HEK293 (cell line): Measurements from ENCODE around the gene ZNF20.
A peak's percentile ranks its signal among the peaks of the same experiment; 100 is the strongest.

Experiments
- EGR2 ChIP-seq: fragments of 450-650 bp; formaldehyde crosslinking; IDR thresholded peaks from 2 replicates; pipeline ENCODE4 v1.5.1; 2016; ENCODE audit warnings: low read depth, missing biosample characterization, missing genetic modification characterization
- HIC1 ChIP-seq: fragments of 450-650 bp; formaldehyde crosslinking; IDR thresholded peaks from 2 replicates; pipeline ENCODE4 v1.5.1; 2016; ENCODE audit warnings: missing biosample characterization, missing genetic modification characterization
- MEIS1 ChIP-seq: sonication (generic); formaldehyde crosslinking; IDR thresholded peaks from 2 replicates; pipeline ENCODE4 v1.8.1; 2022; ENCODE audit warnings: missing genetic modification reagents, mild to moderate bottlenecking, borderline replicate concordance
- OVOL3 ChIP-seq: fragments of 450-650 bp; formaldehyde crosslinking; IDR thresholded peaks from 2 replicates; pipeline ENCODE4 v1.5.1; 2016; ENCODE audit warnings: missing biosample characterization, missing genetic modification characterization
- PBX3 ChIP-seq: sonication (generic); formaldehyde crosslinking; IDR thresholded peaks from 2 replicates; pipeline ENCODE4 v1.8.1; 2022; ENCODE audit warnings: mild to moderate bottlenecking, moderate library complexity, missing genetic modification reagents
- SP2 ChIP-seq: fragments of 450-650 bp; formaldehyde crosslinking; IDR thresholded peaks from 2 replicates; pipeline ENCODE4 v1.5.1; 2016; ENCODE audit warnings: missing biosample characterization, missing genetic modification characterization
- SP7 ChIP-seq: fragments of 450-650 bp; formaldehyde crosslinking; IDR thresholded peaks from 2 replicates; pipeline ENCODE4 v1.5.1; 2016; ENCODE audit warnings: missing biosample characterization, missing genetic modification characterization
- YY1 ChIP-seq: fragments of 450-650 bp; formaldehyde crosslinking; IDR thresholded peaks from 2 replicates; pipeline ENCODE4 v1.5.1; 2018; ENCODE audit warnings: missing biosample characterization, missing genetic modification characterization
- ZBTB7A ChIP-seq: fragments of 450-650 bp; formaldehyde crosslinking; IDR thresholded peaks from 2 replicates; pipeline ENCODE4 v1.5.1; 2016; ENCODE audit warnings: low read depth, missing biosample characterization, missing genetic modification characterization
- ZFHX2 ChIP-seq: fragments of 450-650 bp; formaldehyde crosslinking; conservative IDR thresholded peaks from 2 replicates; pipeline ENCODE4 v1.5.1; 2016; ENCODE audit warnings: missing biosample characterization, missing genetic modification characterization
- ZNF132 ChIP-seq: fragments of 450-650 bp; formaldehyde crosslinking; IDR thresholded peaks from 2 replicates; pipeline ENCODE4 v1.5.1; 2017; ENCODE audit warnings: missing biosample characterization, missing genetic modification characterization, borderline replicate concordance
- ZNF133 ChIP-seq: fragments of 450-650 bp; formaldehyde crosslinking; IDR thresholded peaks from 2 replicates; pipeline ENCODE4 v1.5.1; 2016; ENCODE audit warnings: missing biosample characterization, missing genetic modification characterization
- ZNF19 ChIP-seq: fragments of 450-650 bp; formaldehyde crosslinking; IDR thresholded peaks from 2 replicates; pipeline ENCODE4; 2016; ENCODE audit warnings: missing biosample characterization, missing genetic modification characterization, low read depth
- ZNF221 ChIP-seq: fragments of 450-650 bp; formaldehyde crosslinking; IDR thresholded peaks from 2 replicates; pipeline ENCODE4 v1.5.1; 2017; ENCODE audit warnings: missing biosample characterization, missing genetic modification characterization, borderline replicate concordance
- ZNF223 ChIP-seq: fragments of 450-650 bp; formaldehyde crosslinking; IDR thresholded peaks from 2 replicates; pipeline ENCODE4 v1.5.1; 2016; ENCODE audit warnings: missing biosample characterization, missing genetic modification characterization
- ZNF248 ChIP-seq: fragments of 450-650 bp; formaldehyde crosslinking; IDR thresholded peaks from 2 replicates; pipeline ENCODE4 v1.5.1; 2017; ENCODE audit warnings: missing biosample characterization, missing genetic modification characterization
- ZNF391 ChIP-seq: fragments of 450-650 bp; formaldehyde crosslinking; IDR thresholded peaks from 2 replicates; pipeline ENCODE4 v1.5.1; 2016; ENCODE audit warnings: low read depth, missing biosample characterization, missing genetic modification characterization, borderline replicate concordance
- ZNF518A ChIP-seq: fragments of 450-650 bp; formaldehyde crosslinking; conservative IDR thresholded peaks from 2 replicates; pipeline ENCODE4 v1.5.1; 2016; ENCODE audit warnings: low read depth, missing biosample characterization, missing genetic modification characterization
- ZNF544 ChIP-seq: fragments of 450-650 bp; formaldehyde crosslinking; IDR thresholded peaks from 2 replicates; pipeline ENCODE4 v1.5.0; 2017; ENCODE audit warnings: missing biosample characterization, missing genetic modification characterization
- ZNF549 ChIP-seq: fragments of 450-650 bp; IDR thresholded peaks from 2 replicates; pipeline ENCODE4 v1.5.1; 2018; ENCODE audit warnings: missing biosample characterization, missing genetic modification characterization, mild to moderate bottlenecking, inconsistent platforms, moderate library complexity
- ZNF596 ChIP-seq: fragments of 450-650 bp; IDR thresholded peaks from 2 replicates; pipeline ENCODE4 v1.5.0; 2018; ENCODE audit warnings: missing biosample characterization, mild to moderate bottlenecking, missing genetic modification characterization, moderate library complexity
- ZNF707 ChIP-seq: fragments of 450-650 bp; formaldehyde crosslinking; IDR thresholded peaks from 2 replicates; pipeline ENCODE4 v1.5.1; 2016; ENCODE audit warnings: missing biosample characterization, missing genetic modification characterization
- ZSCAN23 ChIP-seq: fragments of 450-650 bp; formaldehyde crosslinking; IDR thresholded peaks from 2 replicates; pipeline ENCODE4 v1.5.1; 2016; ENCODE audit warnings: missing biosample characterization, missing genetic modification characterization
- ZSCAN30 ChIP-seq: fragments of 450-650 bp; IDR thresholded peaks from 2 replicates; pipeline ENCODE4 v1.5.1; 2018; ENCODE audit warnings: missing biosample characterization, mild to moderate bottlenecking, missing genetic modification characterization, moderate library complexity
- TF ChIP-seq, protein P1 (sequence below): fragments of 450-650 bp; formaldehyde crosslinking; IDR thresholded peaks from 2 replicates; pipeline ENCODE4 v1.5.1; 2017; ENCODE audit warnings: missing biosample characterization, missing genetic modification characterization
- TF ChIP-seq, protein P2 (sequence below): fragments of 450-650 bp; formaldehyde crosslinking; IDR thresholded peaks from 2 replicates; pipeline ENCODE4 v1.5.1; 2017; ENCODE audit warnings: missing biosample characterization, missing genetic modification characterization

ZNF20 gene

DNA sequence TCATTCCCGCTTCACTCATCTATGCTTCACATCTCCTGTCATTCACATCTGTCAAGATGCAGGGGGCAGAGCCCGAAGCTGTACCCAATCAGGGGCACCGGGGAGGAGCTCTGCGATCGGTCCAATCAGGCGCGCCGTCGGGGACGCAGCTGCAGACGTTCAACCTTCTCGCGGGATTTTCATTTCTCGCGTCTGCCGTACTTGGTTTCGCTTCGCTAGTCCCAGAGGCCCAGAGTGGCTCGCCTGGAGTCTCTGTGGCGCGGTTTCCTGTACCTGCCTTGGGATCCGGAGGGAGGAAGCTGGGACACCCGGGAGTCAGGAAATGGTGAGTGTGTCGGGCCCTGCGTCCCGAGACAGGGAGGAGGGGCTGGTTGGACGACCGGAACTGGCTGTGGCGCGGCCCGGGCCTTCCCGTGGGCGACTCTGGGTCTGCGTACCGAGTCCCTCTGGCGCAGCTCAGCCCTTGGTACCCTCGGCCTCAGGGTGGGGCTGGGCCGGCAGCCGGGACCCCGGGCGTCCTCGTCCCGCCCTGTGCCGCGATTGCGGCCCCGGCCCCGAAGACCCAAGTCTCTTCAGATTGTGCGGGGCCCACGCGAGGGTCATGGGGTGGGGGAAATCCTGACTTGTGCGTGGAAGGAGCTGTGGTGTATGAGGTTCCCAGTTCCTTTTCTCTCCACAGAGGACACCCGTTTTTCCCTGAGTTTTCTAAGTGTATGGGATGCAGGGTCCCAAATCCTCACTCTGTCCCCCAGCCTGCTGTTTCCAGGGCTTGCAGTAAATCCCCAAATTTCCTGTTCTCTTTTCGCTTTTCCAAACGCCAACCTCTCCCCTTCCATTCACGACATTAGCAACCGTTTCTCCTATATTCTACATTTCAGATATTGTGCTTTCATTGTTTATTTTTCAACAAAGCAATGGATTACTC, 23.0 kb upstream of the ZNF20 start, which contains the start of gene ZNF136 (continued):
- TF ChIP-seq PBX3 (no peak), ZNF132 (no peak), ZSCAN30 (tag by site-specific recombination) (no peak), YY1 (tag by site-specific recombination) (no peak), OVOL3 (tag by site-specific recombination) (0 out of 2 replicates have a peak, but pooled peaks have one; percentile 25), ZNF19 (tag by site-specific recombination) (no peak), ZFHX2 (tag by site-specific recombination) (peak; percentile 61), ZNF518A (tag by site-specific recombination) (no peak; the same call in none of the 2 replicates), ZNF391 (tag by site-specific recombination) (peak; percentile 69; the same call in 1 of the 2 replicates), MEIS1 (CRISPR knock-in tag) (no peak), ZNF707 (tag by site-specific recombination) (no peak), ZNF223 (no peak), ZBTB7A (tag by site-specific recombination) (0 out of 2 replicates have a peak, but pooled peaks have one; percentile 30), ZSCAN23 (no peak), ZNF544 (tag by site-specific recombination) (no peak), SP2 (peak; percentile 93), ZNF248 (tag by site-specific recombination) (no peak), ZNF133 (tag by site-specific recombination) (no peak), ZNF549 (tag by site-specific recombination) (no peak), EGR2 (0 out of 2 replicates have a peak, but pooled peaks have one; percentile 29), HIC1 (no peak), ZNF221 (tag by site-specific recombination) (no peak), SP7 (tag by site-specific recombination) (peak; percentile 61), ZNF596 (tag by site-specific recombination) (no peak)
- TF ChIP-seq, protein P1, sequence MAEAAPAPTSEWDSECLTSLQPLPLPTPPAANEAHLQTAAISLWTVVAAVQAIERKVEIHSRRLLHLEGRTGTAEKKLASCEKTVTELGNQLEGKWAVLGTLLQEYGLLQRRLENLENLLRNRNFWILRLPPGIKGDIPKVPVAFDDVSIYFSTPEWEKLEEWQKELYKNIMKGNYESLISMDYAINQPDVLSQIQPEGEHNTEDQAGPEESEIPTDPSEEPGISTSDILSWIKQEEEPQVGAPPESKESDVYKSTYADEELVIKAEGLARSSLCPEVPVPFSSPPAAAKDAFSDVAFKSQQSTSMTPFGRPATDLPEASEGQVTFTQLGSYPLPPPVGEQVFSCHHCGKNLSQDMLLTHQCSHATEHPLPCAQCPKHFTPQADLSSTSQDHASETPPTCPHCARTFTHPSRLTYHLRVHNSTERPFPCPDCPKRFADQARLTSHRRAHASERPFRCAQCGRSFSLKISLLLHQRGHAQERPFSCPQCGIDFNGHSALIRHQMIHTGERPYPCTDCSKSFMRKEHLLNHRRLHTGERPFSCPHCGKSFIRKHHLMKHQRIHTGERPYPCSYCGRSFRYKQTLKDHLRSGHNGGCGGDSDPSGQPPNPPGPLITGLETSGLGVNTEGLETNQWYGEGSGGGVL (tag by site-specific recombination): 0 out of 2 replicates have a peak, but pooled peaks have one; percentile 23
- TF ChIP-seq, protein P2, sequence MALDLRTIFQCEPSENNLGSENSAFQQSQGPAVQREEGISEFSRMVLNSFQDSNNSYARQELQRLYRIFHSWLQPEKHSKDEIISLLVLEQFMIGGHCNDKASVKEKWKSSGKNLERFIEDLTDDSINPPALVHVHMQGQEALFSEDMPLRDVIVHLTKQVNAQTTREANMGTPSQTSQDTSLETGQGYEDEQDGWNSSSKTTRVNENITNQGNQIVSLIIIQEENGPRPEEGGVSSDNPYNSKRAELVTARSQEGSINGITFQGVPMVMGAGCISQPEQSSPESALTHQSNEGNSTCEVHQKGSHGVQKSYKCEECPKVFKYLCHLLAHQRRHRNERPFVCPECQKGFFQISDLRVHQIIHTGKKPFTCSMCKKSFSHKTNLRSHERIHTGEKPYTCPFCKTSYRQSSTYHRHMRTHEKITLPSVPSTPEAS: no peak
